HFF-Myc (cell line): Measurements from ENCODE around the gene NEBL.

Experiments used
- DNase-seq: peaks from one replicate; pipeline ENCODE4 v3.0.0-alpha.2; 2011; ENCODE audit warnings: low read depth; ENCODE audit errors: extremely low read depth
- H3K4me3 ChIP-seq: replicated peaks from 2 replicates; pipeline ENCODE4 v1.5.1; 2011; ENCODE audit warnings: low read depth, mild to moderate bottlenecking, control low read depth, low read length
- TF ChIP-seq, protein P1 (sequence below): IDR thresholded peaks from 2 replicates; pipeline ENCODE4 v1.5.1; 2012; ENCODE audit warnings: mild to moderate bottlenecking, low read depth, low read length, control low read depth; ENCODE audit errors: missing control alignments

NEBL gene

DNA sequence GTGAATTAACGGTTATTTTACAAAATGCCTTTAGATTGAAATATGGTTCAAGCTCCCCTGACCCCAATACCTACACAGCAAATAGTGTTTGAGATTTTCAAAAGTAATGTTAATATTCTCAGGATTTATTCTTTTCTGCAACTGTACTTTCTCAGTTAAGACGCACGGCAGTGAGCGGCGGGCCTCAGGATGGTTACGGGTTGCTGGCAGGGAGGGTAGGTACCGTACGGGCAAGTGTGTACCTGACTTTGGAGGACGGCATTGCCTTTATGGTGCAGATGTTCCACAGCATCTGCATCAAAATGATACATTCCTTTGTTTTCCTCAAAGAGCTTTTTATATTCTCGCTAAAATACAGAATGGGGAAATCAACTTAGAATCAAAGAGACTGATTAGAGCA lies 44.8 kb downstream of the NEBL start:
- TF ChIP-seq, protein P1, sequence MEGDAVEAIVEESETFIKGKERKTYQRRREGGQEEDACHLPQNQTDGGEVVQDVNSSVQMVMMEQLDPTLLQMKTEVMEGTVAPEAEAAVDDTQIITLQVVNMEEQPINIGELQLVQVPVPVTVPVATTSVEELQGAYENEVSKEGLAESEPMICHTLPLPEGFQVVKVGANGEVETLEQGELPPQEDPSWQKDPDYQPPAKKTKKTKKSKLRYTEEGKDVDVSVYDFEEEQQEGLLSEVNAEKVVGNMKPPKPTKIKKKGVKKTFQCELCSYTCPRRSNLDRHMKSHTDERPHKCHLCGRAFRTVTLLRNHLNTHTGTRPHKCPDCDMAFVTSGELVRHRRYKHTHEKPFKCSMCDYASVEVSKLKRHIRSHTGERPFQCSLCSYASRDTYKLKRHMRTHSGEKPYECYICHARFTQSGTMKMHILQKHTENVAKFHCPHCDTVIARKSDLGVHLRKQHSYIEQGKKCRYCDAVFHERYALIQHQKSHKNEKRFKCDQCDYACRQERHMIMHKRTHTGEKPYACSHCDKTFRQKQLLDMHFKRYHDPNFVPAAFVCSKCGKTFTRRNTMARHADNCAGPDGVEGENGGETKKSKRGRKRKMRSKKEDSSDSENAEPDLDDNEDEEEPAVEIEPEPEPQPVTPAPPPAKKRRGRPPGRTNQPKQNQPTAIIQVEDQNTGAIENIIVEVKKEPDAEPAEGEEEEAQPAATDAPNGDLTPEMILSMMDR: no peak
- H3K4me3 ChIP-seq: no peak overlapping the region
- no peak for DNase-seq

DNA sequence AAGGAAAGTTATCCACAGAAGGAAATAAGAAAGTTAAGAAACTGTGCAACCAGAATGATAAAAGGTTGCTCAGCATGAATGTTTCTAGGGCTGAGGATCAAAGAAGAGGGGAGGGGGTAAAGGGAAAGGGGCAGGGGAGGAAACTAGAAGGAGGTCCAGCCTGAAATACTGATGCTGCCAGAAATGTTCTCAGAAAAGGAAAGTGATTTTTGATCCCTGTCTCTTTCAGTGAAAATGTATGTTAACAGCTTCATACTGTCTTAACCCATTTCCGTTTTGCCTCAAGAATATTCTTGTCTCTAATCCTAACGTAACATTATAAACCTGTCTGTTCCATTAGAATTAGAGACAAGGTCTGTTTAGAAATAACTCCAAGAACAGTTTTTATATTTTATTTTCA lies 49.6 kb downstream of the NEBL start:
- DNase-seq: no peak
- no peak overlapping the region for H3K4me3 ChIP-seq
- TF ChIP-seq, protein P1: no peak

DNA sequence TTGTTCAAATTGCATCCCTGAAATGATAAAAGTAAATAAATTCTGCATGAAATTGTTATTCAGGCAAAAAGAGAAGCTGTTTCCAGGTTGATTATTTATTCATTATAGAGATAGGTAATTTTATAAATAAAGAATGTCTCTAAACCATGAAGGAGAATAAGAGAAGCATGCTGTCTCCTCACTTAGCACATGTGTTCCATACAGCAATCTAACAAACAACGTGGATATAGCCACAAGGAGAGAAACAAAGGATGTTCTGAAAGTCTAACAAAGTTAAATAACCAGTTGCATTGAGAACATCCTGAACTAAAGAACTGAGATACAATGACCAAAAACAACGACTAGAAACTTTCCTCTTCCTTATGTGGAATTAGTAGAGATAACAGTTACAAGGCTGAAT lies 50.8 kb downstream of the NEBL start:
- no peak overlapping the region for H3K4me3 ChIP-seq
- DNase-seq: no peak
- TF ChIP-seq, protein P1: no peak

DNA sequence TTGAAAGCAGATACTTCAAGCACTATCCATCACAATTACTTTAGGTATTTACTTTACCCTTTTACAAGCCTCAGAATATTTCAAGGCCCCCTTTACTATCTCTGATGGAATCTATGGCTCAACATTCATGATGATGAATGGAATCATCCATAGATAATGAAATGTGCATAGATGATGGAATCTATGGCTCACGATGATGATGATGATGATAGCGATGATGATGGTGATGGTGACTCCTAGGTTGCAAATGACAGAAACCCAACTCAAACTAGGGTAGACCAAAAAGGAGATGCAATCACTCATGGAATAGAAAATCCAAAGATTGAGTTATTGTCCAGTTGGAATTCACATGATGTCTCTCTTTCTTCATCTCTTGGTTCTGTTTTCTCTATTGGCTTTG lies 55.7 kb downstream of the NEBL start:
- TF ChIP-seq, protein P1: no peak
- no peak overlapping the region for H3K4me3 ChIP-seq
- no peak for DNase-seq

DNA sequence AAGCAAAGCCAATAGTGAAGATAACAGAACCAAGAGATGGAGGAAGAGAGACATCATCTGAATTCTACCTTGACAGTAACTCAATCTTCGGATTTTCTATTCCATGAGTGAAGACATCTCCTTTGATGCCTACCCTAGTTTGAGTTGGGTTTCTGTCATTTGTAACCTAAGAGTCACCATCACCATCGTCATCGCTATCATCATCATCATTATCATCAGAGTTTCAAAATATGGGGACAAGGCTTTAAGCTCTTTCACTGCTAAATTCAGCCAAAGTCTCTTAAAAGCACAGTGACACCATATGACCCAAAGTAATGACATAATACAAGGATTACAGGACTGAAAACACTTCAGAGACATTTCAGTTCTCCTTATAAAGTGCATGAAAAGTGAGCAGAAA lies 57.2 kb downstream of the NEBL start:
- no peak overlapping the region for H3K4me3 ChIP-seq
- TF ChIP-seq, protein P1: no peak
- no peak for DNase-seq

DNA sequence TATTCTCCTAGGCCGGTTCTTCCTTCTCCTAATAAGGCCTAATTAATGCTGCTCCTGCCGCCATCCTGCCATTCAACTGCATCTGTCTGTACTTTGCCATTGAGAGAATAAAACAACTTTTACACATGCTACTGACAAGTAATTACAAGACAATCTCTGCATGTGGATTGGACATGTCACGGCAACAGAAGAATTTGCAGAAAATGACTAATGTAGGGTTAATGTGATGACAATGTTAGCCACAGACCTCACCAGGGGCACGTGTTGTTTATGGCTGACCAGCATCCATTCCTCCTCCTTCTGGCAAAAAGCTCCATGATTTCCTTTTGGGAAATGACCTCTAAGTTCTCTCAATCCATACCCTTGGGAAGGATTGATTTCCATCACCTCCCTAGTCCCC lies 58.0 kb downstream of the NEBL start:
- no peak overlapping the region for H3K4me3 ChIP-seq
- TF ChIP-seq, protein P1: no peak
- no peak for DNase-seq

DNA sequence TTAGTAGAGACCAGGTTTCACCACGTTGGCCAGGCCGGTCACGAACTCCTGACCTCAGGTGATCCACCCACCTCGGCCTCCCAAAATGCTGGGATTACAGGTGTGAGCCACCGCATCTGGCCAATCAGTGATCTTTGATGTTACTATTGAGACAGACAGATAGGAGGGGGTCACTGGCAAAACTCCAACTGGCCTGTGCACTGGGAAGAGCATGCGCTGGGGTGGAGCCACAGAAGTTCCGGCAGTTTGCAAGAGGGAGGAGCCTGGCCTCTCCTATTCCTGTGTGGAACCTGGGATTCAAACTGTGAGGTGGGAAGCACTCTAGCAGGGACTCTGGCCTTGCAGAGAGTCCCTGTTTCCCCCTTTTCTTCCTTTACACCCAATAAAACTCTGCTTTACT lies 60.7 kb downstream of the NEBL start:
- no peak for DNase-seq
- H3K4me3 ChIP-seq: no peak overlapping the region
- TF ChIP-seq, protein P1: no peak
